Kidney (tissue), 14 donors: ENCODE results near the gene COL23A1. TPM values are rescaled to one million over a fixed set of nuclear protein-coding genes. Genes with fewer than 3 reads are reported as not detected.

Experiments used
- DNase-seq, 5 donors: peaks; one replicate each; pipeline ENCODE4 v3.0.0-alpha.2; 2013 to 2020
- FAIRE-seq: peaks from 2 replicates; lab custom pipeline; 2012; peaks lifted over from hg19 to GRCh38; lab: Jason Lieb, UNC
- H3K27ac ChIP-seq, 2 donors: one replicate each; pipeline ENCODE4 v1.7.0; 2013; ENCODE audit warnings: low read depth in 2 of 2, low read length in 2 of 2, inconsistent platforms in 1 of 2
- H3K27me3 ChIP-seq: one replicate; pipeline ENCODE4 v1.7.1; 2013; ENCODE audit warnings: low read length, inconsistent platforms; ENCODE audit not compliant: control insufficient read depth, insufficient read depth
- H3K36me3 ChIP-seq, 3 donors: one replicate each; pipeline versions ENCODE4 v1.7.0 to v1.7.1; 2013; ENCODE audit warnings: low read length in 3 of 3, control low read depth in 1 of 3, inconsistent platforms in 1 of 3; ENCODE audit not compliant: insufficient read depth in 3 of 3, control insufficient read depth in 2 of 3
- H3K4me1 ChIP-seq, 3 donors: one replicate each; pipeline versions ENCODE4 v1.7.0 to v1.7.1; 2013; ENCODE audit warnings: low read length in 3 of 3, inconsistent platforms in 1 of 3, low read depth in 1 of 3; ENCODE audit not compliant: control insufficient read depth in 2 of 3, insufficient read depth in 2 of 3
- H3K4me3 ChIP-seq, 3 donors: one replicate each; pipeline versions ENCODE4 v1.7.0 to v1.8.1; 2013; ENCODE audit warnings: low read length in 3 of 3, control low read depth in 1 of 3, inconsistent platforms in 1 of 3
- H3K9ac ChIP-seq, 3 donors: one replicate each; pipeline versions ENCODE4 v1.7.0 to v1.7.1; 2013; ENCODE audit warnings: low read length in 3 of 3, control low read depth in 1 of 3, inconsistent platforms in 1 of 3
- H3K9me3 ChIP-seq, 3 donors: one replicate each; pipeline versions ENCODE4 v1.7.0 to v1.7.1; 2013; ENCODE audit warnings: low read length in 3 of 3, control low read depth in 1 of 3, inconsistent platforms in 1 of 3; ENCODE audit not compliant: control insufficient read depth in 2 of 3, insufficient read depth in 1 of 3
- intact Hi-C: fragments of 100-400 bp; cut with DNase I; formaldehyde crosslinking; loops from one replicate; pipeline ENCODE4 v1.11.1; 2022
- polyA plus RNA-seq: library from polyadenylated mRNA; stranded (reverse); fragments of 350-450 nt; fragmentation: Illumina TruSeq; extraction: RNeasy Lipid Tissue Mini Kit (QIAGEN cat#74804); gene quantifications from one replicate; pipeline ENCODE4 v1.2.3, GENCODE V29; 2014; ENCODE audit warnings: low read depth, low replicate concordance; ENCODE audit not compliant: insufficient read depth
- total RNA-seq: library from RNA; stranded (reverse); fragmentation: NEBNext Ultra II Directional; extraction: Animal tissue kit (Norgen Biotek cat#: 25700); gene quantifications from one replicate; pipeline ENCODE4 v1.2.1, GENCODE V29; 2021
- TF ChIP-seq, protein P1 (sequence below): IDR thresholded peaks from 3 replicates; pipeline ENCODE4 v1.5.1; 2012; ENCODE audit warnings: mild to moderate bottlenecking, moderate library complexity, borderline replicate concordance; ENCODE audit not compliant: insufficient read depth; ENCODE audit errors: extremely low read depth
- donor health status: control.
- donor health status: control.
- donor health status: control.
- donor health status: control.
- donor health status: control.
- donor health status: DM: yes; HTN: yes; CAD: no.
- donor health status: Normal renal cell carcinoma (clear cell type).

Gene COL23A1
- total and polyA plus RNA-seq, 2 donors from 2014 or later, result 4.1 to 8.7 TPM

DNA sequence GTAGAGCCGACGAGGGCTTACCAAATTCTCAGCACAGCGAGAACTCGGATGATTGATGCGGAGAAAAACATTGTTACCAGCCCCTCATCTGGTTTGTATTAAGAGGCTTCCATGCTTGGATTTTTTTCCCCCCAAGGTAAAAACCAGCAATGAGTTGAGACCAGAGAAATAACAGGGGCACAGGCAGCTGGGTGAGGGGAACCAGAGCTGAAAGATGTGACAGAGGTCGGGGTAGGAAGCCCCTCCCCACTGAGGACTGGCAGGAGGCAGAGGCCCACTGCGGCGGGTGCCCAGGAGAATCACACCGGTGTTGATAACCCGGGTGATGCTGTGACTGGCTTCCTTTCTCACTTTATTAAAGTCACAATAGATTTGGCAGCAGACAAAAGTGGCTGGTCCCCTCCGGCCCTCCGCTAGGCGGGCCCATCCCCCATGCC is 241.1 kb downstream of the COL23A1 start:
- no peaks in the 10 kb centered on the region for H3K9me3 ChIP-seq
- TF ChIP-seq, protein P1, sequence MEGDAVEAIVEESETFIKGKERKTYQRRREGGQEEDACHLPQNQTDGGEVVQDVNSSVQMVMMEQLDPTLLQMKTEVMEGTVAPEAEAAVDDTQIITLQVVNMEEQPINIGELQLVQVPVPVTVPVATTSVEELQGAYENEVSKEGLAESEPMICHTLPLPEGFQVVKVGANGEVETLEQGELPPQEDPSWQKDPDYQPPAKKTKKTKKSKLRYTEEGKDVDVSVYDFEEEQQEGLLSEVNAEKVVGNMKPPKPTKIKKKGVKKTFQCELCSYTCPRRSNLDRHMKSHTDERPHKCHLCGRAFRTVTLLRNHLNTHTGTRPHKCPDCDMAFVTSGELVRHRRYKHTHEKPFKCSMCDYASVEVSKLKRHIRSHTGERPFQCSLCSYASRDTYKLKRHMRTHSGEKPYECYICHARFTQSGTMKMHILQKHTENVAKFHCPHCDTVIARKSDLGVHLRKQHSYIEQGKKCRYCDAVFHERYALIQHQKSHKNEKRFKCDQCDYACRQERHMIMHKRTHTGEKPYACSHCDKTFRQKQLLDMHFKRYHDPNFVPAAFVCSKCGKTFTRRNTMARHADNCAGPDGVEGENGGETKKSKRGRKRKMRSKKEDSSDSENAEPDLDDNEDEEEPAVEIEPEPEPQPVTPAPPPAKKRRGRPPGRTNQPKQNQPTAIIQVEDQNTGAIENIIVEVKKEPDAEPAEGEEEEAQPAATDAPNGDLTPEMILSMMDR, result no peak
- intact Hi-C loops, result no loop called here
- no peak for FAIRE-seq
- H3K36me3 ChIP-seq, result no peaks in the 10 kb centered on the region
- no peaks in the 10 kb centered on the region for H3K4me1 ChIP-seq
- H3K27ac ChIP-seq, result no peak overlapping the region
- DNase-seq, result peak in 3 of 5 donors; percentile 15 to 56 (median 39)
- H3K9ac ChIP-seq, result no peak overlapping the region
- no peak overlapping the region for H3K4me3 ChIP-seq
- no peaks in the 10 kb centered on the region for H3K27me3 ChIP-seq

DNA sequence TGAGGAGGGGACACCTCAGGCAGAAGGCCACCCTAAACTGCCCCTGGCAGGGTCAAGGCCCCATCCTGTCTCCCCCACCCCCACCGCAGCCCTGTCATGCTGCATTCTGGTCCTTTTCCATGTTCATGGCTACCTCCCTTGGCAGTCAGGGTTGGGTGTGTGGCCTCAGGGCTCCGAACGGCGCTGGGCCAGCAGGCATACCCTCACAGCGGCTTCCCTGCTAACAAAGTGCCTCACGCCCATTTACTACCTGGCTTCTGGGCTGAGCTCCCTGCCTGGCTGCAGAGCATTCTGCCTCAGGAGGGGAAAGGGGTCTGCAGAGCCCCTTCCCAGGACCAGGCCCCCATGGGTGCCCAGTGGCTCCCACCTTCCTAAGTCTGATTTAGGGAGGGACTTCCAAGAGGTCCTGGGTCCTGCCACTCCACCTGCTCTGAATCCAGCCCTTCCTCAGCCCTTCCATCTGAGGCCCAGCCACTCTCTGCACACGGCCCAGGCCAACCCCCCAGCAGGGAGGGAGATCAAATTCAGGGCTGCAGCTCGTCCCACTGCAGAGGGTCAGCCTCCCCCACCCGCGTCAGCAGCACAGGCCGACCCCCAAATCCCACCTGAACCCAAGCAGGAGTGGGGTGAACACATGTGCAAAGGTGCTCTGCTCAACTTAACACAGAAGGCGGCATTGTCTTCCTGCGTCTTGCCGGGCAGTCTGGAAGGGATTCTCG is 241.7 kb downstream of the COL23A1 start:
- no peaks in the 10 kb centered on the region for H3K4me1 ChIP-seq
- intact Hi-C loops, result no loop called here
- H3K36me3 ChIP-seq, result no peaks in the 10 kb centered on the region
- no peak for FAIRE-seq
- H3K4me3 ChIP-seq, result no peak overlapping the region
- peak in 1 of 5 donors; percentile 48 for DNase-seq
- no peaks in the 10 kb centered on the region for H3K9me3 ChIP-seq
- H3K27me3 ChIP-seq, result no peaks in the 10 kb centered on the region
- H3K27ac ChIP-seq, result no peak overlapping the region
- H3K9ac ChIP-seq, result no peak overlapping the region
- TF ChIP-seq, protein P1, result no peak

DNA sequence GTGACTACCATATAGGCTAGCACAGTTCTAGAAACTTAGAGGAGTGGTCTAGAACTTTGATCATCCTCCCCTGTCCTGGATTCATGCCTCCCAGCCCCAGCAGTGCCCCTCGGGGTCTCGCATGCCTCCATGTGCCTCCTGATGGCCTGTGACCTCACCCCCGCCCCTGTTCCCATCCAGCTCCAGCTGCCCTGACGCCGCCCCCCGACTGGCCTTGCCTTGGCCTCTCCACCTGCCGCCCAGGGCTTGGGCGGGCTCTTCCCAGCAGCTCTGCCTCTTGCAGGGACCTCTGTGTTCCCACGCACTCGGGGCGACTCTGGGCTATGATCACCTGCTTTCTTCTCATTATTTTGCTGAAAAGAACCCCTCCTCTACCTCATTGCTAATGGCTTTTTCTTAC is 242.2 kb downstream of the COL23A1 start:
- Histone ChIP-seq H3K27me3 (no peaks in the 10 kb centered on the region), H3K9me3 (no peaks in the 10 kb centered on the region), H3K9ac (no peak overlapping the region), H3K27ac (no peak overlapping the region), H3K36me3 (no peaks in the 10 kb centered on the region), H3K4me1 (no peaks in the 10 kb centered on the region), H3K4me3 (no peak overlapping the region)
- FAIRE-seq (no peak), DNase-seq (peak in 1 of 5 donors; percentile 36)
- TF ChIP-seq, protein P1, result no peak
- intact Hi-C loops, result no loop called here
